GM10847 (cell line): ENCODE measurements around the gene CDK6.

Experiments
- POLR2A ChIP-seq: IDR thresholded peaks from 2 replicates; pipeline ENCODE4 v1.6.1; 2011; ENCODE audit not compliant: insufficient read length; ENCODE audit errors: extremely low read depth

Gene CDK6

GRCh38 chr7:92811158-92811557 is 25.2 kb downstream of the CDK6 start:
- no peak for TF ChIP-seq POLR2A

- no peak for TF ChIP-seq POLR2A
These were observed 26.4 kb downstream of the CDK6 start for GRCh38 chr7:92809760-92810573.

- no peak for TF ChIP-seq POLR2A
These were observed 27.0 kb downstream of the CDK6 start for GRCh38 chr7:92809397-92809759.

GRCh38 chr7:92808635-92809034 is 27.7 kb downstream of the CDK6 start:
- TF ChIP-seq POLR2A: no peak

- no peak for TF ChIP-seq POLR2A
These were observed 28.4 kb downstream of the CDK6 start for GRCh38 chr7:92808006-92808405.

GRCh38 chr7:92806496-92806895 is 29.9 kb downstream of the CDK6 start:
- TF ChIP-seq POLR2A: no peak

- TF ChIP-seq POLR2A: no peak
These were observed 34.0 kb downstream of the CDK6 start for GRCh38 chr7:92802406-92802805.

GRCh38 chr7:92799446-92800211 is 36.7 kb downstream of the CDK6 start:
- TF ChIP-seq POLR2A: no peak

- TF ChIP-seq POLR2A: no peak
These were observed 37.7 kb downstream of the CDK6 start for GRCh38 chr7:92798517-92799249.

GRCh38 chr7:92797693-92798092 is 38.7 kb downstream of the CDK6 start:
- no peak for TF ChIP-seq POLR2A

GRCh38 chr7:92797284-92797683 is 39.1 kb downstream of the CDK6 start:
- no peak for TF ChIP-seq POLR2A

- no peak for TF ChIP-seq POLR2A
These were observed 41.5 kb downstream of the CDK6 start for GRCh38 chr7:92794831-92795230.

GRCh38 chr7:92794391-92794790 is 42.0 kb downstream of the CDK6 start:
- no peak for TF ChIP-seq POLR2A

GRCh38 chr7:92793656-92794205 is 42.6 kb downstream of the CDK6 start:
- TF ChIP-seq POLR2A: no peak

- TF ChIP-seq POLR2A: no peak
These were observed 45.4 kb downstream of the CDK6 start for GRCh38 chr7:92790992-92791391.

- no peak for TF ChIP-seq POLR2A
These were observed 47.7 kb downstream of the CDK6 start for GRCh38 chr7:92788559-92789183.

- TF ChIP-seq POLR2A: no peak
These were observed 50.5 kb downstream of the CDK6 start for GRCh38 chr7:92785923-92786322.
